TTC549 (cell line): ENCODE data around the gene SLC22A23.

Experiments
- FAIRE-seq: peaks from 2 replicates; lab custom pipeline; 2012; peaks lifted over from hg19 to GRCh38; lab: Jason Lieb, UNC

Gene SLC22A23

DNA sequence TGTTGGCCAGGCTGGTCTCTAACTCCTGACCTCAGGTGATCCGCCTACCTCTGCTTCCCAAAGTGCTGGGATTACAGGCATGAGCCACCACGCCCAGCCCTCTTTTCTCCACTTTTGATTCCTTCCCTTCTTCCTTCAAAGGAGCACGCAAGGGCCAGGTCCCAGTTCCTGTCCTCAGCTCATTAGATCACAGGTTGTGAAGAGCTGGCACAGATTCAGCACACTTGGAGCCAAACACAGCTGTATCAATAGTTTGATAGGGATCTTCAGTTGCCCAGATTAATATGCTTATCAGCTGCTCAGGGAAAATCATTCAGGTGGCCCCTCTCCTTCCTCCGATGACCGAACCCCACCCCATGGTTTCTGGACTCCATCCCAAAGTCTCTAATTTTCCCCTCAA is 14.4 kb upstream of the SLC22A23 start:
- FAIRE-seq, result no peak

DNA sequence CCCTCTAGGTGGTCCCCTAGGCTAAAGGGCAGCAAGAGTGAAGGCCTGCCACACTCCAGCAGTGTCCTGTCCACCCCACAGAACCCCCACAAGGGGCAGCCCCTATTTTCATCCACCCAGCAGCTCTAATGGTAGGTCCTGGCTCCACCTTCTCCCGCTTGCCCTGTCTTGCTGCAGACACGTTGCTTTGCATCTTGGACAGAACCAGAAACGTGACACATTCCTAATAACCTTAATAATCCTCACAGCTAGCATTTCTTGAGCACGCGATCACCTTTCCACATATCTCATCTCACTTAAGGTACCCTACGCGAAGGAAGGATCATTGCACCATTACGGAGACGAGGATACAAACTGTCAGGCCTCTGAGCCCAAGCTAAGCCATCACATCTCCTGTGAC is 11.7 kb upstream of the SLC22A23 start:
- no peak for FAIRE-seq

DNA sequence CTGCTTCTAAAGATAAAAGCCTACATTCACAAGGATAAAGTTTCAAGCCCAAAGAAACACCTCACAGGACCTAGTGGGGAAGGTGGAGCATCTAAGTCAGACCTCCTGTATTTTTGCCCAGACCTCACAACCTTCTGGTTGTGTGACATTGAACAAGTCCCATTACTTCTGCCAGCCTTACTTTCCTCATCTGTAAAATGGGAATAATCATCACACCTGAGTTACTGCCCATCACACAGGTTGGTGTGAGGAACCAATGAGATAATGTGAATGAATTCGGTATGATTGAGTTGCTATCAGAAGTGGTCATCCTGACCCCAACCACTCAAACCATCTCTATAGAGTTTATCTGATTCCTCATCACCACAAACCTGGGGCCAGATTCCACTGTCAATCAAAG is 11.1 kb upstream of the SLC22A23 start:
- FAIRE-seq, result no peak

DNA sequence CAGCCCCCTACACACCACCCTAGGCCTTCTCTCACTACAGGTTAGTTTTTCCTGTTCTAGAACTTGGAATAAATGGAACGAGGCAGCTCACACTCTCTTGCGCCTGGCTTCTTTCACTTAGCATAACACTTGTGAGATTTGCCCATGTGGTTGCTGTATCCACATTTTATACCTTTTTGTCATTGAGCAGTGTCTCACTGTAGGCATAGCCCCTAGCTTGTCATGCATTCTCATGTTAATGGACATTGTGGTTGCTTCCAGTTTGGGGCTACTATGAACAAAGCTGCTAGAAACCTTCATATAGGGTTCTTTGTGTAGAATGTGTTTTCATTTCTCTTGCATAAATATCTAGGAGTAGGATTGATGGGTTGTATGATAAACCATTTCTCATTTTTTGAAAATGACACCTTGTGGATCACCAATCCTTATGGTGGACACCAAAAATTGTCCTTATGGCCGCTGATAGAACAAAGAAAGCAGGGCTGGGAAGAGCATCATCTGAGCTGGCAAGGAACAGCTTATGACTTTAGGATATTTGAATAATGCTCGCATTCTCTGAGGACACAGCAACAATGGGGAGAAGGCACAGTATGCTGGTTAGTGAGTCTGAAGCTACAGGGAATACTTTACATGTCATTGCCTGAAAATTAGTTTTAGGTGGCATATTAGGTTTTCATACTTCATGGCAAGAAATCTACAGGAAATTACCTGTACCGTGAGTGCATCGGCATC is 9.8 kb upstream of the SLC22A23 start:
- no peak for FAIRE-seq

DNA sequence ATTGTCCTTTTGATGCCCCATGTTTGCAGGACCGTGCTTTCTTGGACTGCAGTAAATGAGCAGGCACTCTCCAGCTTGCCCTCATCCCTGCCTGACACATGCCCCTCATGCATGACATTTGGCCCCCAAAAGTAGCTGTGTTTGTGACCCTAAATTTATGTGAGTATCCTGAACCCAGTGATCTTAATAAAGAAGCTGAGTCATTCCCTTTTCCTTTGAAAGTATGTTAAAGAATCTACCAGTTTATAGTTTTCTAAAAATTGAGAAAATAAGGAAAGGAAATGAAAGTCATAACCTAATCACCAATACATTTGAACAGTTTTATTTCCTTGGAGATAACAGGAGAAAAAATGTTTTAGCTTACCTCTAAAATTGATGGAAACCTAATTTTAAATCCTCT is 3.4 kb upstream of the SLC22A23 start:
- no peak for FAIRE-seq

DNA sequence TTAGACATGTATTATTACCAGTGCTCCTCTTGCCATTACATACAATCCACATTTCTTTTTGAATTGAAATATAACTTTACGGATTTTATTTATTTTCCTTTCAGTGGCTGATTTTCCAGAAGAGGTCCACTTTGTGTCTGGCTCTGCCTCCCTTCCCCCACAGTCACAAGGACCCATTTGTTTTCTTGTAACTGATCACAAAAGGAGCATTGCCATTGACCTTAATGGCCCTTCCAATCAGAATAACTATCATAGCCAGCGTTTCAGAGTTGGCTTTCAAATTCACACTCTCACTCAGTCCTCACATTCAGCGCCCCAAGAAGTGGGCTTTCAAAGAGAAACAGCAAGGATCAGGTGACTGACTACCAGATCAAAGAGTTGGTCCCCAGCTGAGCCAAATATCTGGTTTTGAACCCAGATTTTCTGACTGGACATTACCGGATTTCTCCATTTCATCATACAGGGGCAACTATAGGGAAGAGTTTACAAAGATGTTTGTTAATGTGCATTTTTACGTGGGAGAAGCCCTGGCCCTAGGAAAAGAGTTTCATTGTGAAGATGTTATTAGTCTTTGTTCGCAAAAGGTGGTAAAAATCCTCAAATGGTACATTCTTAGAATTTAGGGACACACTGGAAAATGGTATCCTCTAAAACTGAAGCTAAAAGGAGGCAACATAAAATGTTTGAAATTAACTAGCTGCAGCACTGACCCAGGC is 2.0 kb upstream of the SLC22A23 start:
- no peak for FAIRE-seq

DNA sequence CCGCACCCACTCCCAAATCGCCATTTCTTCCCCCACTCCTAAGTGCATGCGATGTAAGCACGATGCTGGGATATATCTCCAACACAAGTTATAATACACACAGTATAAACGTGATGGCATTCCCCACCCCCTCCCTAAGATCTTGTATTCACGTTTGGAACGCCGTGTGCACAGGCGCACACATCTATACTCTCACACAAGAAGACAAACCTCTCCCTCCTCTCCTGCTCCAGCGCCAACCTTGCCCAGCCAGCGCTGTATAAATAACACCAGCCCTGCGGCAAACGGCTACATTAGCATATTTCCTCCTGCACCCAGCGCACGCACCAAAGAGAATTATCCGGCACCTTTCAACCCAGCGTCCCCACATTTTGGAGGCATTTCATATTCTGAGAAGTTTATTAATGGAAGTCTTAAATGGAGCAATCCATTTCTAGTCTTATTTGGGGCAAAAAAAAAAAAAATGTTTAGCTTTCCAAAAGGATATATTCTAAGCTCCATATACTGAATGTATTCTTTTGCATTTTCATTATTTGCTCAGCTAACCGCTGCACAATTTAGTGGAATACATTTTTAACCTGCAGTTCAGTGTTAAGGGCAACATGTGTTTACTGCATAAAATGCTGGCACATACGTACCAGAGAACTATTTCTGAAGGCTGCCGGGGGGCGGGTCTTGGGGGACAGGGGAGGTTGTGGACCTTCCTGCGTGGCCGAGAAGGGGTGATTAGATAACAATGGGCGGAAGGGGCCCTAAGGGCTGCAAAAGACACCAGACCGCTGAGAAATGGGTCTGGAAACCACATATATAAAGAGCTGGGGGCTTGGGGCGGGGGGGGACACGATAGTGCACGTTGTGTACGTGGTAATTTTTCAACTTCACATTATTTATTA is 1.1 kb upstream of the SLC22A23 start:
- no peak for FAIRE-seq

DNA sequence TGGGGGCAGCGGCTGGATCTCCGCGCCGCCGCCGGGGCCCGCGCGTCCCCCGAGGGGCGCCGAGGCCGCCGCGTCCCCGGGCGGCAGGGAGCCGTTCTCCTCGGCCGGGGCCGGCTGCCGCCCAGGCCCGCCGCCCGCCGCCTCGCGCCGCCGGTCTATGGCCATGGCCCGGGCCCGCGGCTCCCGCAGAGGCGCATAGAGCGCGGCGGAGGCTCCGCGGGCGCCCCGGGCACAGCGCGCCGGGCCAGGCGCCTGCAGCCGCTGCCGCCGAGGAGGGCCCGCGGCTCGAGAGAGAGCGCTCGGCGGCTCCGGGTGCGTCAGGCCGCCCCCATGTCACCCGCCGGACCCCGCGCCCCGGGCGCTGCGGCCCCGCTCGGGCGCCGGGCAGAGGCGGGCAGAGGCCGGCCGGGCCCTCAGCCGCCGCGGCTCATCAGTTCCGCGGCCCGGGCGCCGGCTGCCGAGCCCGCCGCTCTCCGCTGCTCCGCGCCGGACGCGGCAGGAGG is 404 bp downstream of the SLC22A23 start:
- no peak for FAIRE-seq

DNA sequence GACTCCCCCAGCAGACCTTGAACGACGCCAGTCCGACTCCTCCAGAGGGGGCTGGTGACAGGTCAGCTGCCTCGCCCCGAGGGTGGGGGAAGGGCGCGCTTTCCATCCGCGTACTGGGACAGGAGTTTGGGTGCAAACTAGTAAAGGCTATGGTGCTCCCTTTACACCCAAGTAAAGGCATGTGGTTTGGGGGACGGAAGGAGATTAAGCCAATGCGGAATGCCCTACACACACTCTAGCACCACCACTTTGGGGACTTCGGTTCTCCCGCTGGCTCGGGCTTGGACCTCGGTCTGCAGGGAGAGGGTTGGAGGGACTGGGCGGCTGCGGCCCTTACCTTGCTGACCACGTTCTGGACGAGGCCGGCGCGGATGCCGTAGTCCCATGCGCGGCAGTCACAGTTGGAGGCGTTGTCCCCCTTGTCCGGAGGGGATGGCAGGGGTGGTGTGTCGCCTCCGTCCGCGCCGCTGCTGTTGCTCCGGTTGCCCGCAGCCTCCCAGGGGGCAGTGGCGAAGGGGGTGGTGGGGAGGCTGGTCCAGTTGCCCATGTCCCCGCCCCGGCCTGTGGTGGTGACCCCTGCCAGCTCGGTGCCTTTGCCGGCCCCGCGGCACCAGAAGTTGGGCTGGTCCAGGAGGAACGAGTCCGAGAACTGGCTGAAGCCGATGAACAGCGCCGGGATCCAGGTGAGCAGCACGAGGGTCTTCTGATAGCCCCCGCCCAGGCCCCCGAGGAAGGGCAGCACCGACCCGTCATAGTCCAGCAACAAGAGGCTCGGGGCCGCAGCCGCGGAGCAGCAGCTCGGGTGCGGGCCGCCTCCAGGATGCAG is 1.1 kb downstream of the SLC22A23 start:
- FAIRE-seq, result no peak

DNA sequence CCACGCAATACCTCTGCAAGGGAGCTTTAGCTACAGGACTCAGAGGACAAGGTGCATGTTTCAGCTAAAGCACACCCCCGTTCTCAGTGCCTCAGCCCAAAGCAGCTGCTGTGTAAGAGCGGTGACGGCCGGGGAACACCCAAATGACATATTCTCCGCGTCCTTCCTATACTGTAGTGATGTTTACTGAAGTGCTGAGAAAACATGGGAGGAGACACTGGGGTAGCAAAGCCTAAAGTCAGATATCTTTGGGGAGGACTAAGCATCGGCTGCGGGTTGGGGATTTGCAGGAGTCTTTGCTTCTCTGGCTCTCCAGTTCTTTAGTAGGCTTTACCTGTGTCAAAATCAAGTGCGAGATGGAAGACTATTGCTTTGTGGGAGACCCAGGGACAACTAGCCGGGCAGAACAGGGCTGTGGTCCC is 1.7 kb downstream of the SLC22A23 start:
- no peak for FAIRE-seq

DNA sequence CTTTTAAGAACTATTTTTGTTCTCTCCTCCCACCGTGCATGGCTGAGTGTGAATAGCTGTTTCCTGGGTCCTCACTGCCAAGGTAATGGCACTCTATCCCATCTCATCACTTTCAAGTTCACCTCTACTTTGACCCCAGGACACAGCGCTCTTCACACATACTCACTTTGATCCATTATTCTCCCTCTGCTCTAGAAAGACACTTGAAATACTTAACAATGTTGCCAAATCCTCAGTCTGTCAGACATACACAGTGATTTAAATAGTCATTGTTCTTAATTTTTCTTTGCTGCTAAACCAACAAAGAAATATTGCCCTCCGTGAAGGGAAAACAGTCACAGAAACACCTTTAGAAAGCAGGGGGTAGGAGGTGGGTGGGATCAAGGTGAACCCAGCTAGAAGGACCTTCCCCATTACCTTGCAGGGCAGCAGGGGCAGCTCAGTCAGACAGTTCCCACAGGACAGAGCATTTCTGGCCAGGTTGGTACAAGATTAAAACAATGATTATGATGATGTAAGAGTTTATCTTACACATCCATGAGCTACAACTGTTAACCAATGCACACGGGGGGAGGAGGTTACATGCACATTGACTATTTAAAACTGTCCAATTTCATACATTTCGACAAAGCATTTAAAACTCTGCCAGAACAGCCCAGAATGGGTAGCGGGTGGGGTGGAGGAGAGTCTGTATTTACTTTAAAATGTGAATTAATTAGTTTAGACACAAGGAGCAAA is 2.4 kb downstream of the SLC22A23 start:
- no peak for FAIRE-seq

DNA sequence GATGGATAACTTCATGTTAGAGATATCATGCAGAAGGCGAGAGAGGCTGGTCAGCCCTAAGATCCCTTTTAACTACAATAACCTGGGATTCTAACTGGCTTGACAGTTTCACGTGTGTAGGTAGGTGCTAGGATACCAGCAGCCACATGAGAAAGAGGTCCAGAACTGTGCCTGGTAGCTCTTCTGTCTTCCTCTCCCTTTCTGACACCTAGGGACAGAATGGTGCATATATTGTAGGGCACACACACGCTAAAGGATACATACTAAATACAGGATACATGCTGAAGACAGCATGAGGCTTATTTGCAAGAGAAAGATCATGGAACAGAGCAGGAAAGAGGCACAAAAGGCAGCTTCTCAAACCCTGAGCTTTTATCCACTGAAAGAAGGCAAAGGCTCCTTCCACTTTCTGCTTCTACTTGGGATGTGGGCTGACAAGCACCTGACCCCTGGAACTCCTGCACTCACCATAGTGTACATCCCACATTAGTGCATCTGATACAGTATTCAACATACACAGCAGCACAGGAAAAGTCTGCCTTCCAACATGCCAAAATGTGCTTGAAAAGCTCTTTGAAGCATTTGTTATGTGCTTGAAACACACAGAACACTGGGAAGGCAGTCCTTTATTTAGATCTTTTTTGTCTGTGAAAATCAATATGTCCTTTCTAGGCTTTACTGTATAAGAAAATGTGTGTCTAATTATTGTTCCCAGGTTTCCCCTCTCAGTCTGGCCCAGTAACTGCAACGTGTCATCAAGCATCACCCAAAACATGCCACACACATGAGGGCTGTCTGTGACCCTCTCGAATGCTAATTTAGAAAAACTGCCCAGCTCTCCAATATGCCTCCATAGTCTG is 3.2 kb downstream of the SLC22A23 start:
- FAIRE-seq, result no peak

DNA sequence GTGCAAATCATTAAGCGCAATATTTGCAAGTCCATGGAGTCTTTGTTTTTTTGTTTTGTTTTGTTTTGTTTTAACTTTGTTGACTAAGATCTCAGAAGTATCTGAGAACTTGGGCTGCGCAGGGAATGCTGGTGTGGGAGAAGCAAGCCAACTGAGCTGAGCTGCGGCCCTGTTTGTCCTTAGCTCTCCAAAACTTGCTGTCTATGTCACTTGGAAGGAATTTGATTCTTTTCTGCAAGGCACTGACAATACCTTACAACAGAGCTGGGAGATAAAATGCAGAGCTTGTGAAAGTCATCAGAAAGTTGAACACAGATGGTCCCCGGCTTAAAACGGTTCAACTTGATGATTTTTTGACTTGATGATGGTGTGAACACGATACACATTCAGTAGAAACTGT is 5.4 kb downstream of the SLC22A23 start:
- FAIRE-seq, result no peak

DNA sequence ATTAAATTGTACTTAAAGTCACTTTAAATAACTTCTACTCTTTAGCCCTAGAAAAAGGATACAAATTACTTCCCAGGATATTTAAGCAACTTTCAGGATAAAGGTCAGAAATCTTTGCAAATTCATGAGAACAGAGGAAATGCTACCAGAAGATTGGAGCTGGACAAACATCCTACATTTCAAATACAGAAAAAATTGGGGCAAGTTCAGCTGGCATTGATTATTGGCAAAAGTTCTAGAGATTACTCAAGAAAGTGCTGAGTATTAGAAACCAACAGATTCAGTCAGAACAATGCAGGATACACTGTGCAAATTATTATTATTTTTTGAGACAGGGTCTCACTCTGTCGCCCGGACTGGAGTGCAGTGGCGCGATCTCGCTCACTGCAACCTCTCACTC is 6.0 kb downstream of the SLC22A23 start:
- FAIRE-seq, result no peak

DNA sequence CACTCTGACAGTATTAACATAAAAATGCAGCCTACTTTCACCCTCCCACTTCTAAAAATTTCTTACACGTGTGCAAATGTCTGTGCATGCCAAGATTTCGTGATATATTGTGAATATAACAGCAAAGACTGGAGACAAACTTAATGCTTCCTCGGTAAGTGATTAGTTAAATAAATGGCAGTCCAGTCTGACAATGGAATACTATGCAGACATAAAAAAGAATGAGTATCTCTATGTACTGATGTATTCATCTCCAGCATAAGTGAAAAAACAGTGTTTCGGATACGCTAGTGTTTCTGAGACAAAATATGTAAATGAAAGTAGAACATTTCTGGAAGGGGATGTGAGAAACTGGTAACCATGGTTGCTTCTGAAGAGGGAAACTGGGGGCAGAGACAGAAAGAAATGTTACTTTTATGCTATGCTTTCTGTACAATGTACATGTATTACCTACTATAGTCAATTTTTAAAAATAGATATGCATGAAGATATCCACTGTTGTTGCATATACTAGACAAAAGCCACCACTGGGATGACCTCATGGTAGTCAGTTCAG is 7.0 kb downstream of the SLC22A23 start:
- FAIRE-seq, result no peak

DNA sequence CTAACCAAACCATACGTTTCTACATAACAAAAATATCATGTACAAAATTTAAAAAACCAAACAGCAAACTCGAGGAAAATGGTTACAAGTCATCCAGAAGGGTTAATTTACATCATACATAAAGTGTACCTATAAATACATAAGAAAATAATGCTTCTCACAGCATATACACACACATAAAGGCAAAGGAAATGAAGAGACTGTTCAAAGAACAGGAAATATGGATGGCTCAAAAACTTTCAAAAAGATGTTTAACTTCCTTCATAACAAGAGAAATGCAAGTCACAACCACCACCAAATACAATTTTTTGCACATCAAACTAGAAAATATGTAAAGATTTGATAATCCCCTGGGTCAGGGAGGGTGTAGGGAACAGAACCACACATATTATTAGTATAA is 7.5 kb downstream of the SLC22A23 start:
- FAIRE-seq, result no peak

DNA sequence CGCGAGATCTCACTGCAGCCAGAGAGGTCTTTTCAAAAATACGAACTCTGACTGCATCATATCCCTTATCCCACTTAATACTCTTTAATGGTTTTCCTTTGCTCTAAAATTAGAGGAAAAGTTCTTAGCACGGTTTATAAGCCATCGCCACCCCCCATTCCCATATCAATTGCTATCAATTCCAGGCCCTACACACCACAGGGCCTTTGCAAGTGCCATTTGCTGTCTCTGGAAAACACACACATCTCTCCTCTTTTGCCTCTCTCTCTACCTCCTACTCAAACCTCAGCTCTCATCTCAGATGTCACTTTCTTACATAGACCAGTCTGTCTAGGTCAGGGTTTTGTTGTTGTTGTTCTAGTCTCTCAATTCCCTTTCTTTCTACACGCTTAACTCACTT is 9.8 kb downstream of the SLC22A23 start:
- FAIRE-seq, result no peak

DNA sequence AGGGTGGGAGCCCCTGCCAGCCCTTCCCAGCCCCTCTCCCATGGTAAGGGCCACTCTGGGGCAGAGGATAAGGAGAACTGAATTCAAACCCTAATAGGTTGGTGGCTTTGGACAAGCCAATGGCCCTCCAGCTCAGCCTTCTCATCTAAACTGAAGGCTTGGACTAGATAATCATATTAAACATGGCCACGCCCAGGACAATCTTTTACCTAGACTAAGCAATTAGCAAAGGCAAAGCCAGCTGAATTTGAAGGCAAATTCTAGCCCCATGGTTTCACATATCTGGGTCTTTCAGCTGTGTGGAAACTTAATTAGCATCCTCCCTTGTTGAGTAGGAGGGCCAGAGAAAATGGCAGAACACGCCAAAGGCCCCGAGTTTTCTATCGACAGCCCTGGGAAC is 10.7 kb downstream of the SLC22A23 start:
- FAIRE-seq, result no peak

DNA sequence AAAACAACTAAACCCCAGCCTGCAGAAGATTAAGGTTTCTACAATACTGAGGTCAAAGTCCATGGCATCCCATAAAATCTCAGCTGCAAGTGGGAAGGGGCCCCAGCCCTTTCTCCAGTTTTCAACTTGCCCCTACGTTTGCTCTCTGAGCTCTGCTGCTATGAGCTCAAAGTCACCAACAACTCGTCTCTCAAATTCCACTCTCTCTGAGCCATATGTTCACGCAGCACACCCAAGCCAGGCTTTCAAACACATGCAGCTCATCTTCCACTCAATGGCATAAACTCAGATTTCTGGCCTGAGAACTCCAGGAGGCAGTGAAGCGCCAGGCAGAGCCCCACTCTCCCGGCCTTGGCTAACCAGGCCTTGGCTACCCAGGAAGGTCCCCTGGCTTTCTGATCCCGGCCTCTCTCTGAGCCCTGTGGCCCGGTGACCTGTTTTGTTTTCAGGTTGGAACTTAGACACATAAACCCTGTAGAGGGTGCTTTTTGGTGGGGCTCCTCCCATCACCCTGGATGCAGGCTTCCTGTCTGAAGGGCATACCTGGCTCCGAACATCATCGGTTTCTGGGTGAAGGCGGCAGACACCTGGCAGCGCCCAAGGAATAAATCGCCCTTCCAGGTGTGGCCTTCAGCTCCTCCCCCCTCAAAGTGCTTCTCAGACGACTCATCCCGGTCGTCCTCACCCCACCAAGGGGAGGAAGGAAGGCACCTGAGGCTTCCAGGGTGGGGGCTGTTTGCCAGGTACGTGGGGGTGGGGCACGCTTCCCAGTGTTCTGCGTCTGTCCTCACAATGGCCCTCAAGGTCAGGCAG is 12.4 kb downstream of the SLC22A23 start:
- no peak for FAIRE-seq
